ENCODE measurements around the gene PACRG.

DNA sequence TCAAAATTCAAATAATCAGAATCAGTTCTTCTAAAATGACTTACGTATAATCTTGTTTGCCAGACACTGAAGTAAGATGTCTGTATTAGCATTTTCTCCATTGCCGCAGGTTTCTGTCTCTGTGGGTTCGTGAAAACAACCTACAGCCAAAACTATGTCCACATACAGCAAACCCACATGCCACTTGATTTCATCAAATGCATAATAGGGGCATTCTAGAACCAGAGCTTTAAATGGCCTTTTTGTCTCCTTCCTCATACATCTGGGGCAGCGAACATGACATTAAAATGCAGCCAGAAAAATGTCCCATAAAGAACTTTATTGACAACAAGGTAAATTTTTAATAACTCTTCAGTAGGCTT, 596.5 kb downstream of the PACRG start:
- TF ChIP-seq KLF16 (CRISPR knock-in tag; IDR thresholded peaks at IDR 0.05) (no peak), POLR2AphosphoS5 (IDR thresholded peaks at IDR 0.05; ENCODE audit: low read depth, low read length) (no peak)
- TF ChIP-seq, protein P1, sequence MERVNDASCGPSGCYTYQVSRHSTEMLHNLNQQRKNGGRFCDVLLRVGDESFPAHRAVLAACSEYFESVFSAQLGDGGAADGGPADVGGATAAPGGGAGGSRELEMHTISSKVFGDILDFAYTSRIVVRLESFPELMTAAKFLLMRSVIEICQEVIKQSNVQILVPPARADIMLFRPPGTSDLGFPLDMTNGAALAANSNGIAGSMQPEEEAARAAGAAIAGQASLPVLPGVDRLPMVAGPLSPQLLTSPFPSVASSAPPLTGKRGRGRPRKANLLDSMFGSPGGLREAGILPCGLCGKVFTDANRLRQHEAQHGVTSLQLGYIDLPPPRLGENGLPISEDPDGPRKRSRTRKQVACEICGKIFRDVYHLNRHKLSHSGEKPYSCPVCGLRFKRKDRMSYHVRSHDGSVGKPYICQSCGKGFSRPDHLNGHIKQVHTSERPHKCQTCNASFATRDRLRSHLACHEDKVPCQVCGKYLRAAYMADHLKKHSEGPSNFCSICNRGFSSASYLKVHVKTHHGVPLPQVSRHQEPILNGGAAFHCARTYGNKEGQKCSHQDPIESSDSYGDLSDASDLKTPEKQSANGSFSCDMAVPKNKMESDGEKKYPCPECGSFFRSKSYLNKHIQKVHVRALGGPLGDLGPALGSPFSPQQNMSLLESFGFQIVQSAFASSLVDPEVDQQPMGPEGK (CRISPR knock-in tag; IDR thresholded peaks at IDR 0.05) = no peak
- TF ChIP-seq, protein P2, sequence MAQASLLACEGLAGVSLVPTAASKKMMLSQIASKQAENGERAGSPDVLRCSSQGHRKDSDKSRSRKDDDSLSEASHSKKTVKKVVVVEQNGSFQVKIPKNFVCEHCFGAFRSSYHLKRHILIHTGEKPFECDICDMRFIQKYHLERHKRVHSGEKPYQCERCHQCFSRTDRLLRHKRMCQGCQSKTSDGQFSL (CRISPR knock-in tag; IDR thresholded peaks at IDR 0.05) = no peak
